Central memory CD8-positive, alpha-beta T cell (primary cell): Measurements from ENCODE around the gene XIRP2.

Experiments used
- ATAC-seq: fragments of 150-1000 bp; cut with Tn5 transposase; replicated peaks from 2 replicates; pipeline ENCODE4 v1.10.0; 2022; ENCODE audit warnings: mild to moderate bottlenecking, moderate FRiP score, moderate number of reproducible peaks; ENCODE audit not compliant: poor library complexity, severe bottlenecking; ENCODE audit errors: extremely low read depth
- DNase-seq, 2 donors: peaks; one replicate each; pipeline ENCODE4 v3.0.0; 2021; ENCODE audit warnings: low spot score in 2 of 2
- H3K27ac Mint-ChIP-seq: one replicate; pipeline ENCODE4 v1.8.0; 2022; ENCODE audit warnings: low read depth, mild to moderate bottlenecking, moderate library complexity, mixed read lengths
- H3K27me3 Mint-ChIP-seq: one replicate; pipeline ENCODE4 v1.8.0; 2022; ENCODE audit warnings: mixed read lengths
- H3K36me3 Mint-ChIP-seq: one replicate; pipeline ENCODE4 v1.8.0; 2022; ENCODE audit warnings: mild to moderate bottlenecking, moderate library complexity, mixed read lengths; ENCODE audit not compliant: insufficient read depth
- H3K4me1 Mint-ChIP-seq: one replicate; pipeline ENCODE4 v1.8.0; 2022; ENCODE audit warnings: mixed read lengths
- H3K4me3 Mint-ChIP-seq: one replicate; pipeline ENCODE4 v1.8.0; 2022; ENCODE audit warnings: mild to moderate bottlenecking, moderate library complexity, mixed read lengths
- H3K9me3 Mint-ChIP-seq: one replicate; pipeline ENCODE4 v1.8.0; 2022; ENCODE audit warnings: mixed read lengths

XIRP2 gene

GRCh38 chr2:166888180-166888579 lies at the start of gene XIRP2:
Gene XIRP2 (plus strand): TSS chr2:166888480. CDS start chr2:166903483, 15,003 bp downstream.
- no peak within 1 kb of the TSS for H3K27ac Mint-ChIP-seq
- H3K27me3 Mint-ChIP-seq, result no peaks in the 10 kb centered on the region
- H3K9me3 Mint-ChIP-seq, result peaks cover 6% of the 10 kb centered on the region
- DNase-seq (no peak), ATAC-seq (no peak)
- H3K4me1 Mint-ChIP-seq, result no peaks in the 10 kb centered on the region
- H3K4me3 Mint-ChIP-seq, result no peak within 1 kb of the TSS
- no peaks in the 10 kb centered on the region for H3K36me3 Mint-ChIP-seq

- H3K4me1 Mint-ChIP-seq, result no peaks in the 10 kb centered on the region
- H3K4me3 Mint-ChIP-seq, result no peak overlapping the region
- H3K36me3 Mint-ChIP-seq, result no peaks in the 10 kb centered on the region
- no peak for DNase-seq
- H3K27me3 Mint-ChIP-seq, result no peaks in the 10 kb centered on the region
- no peak for ATAC-seq
- no peak overlapping the region for H3K27ac Mint-ChIP-seq
- peaks cover 10% of the 10 kb centered on the region for H3K9me3 Mint-ChIP-seq
Measured at GRCh38 chr2:166841152-166841551, 47.1 kb upstream of the XIRP2 start.

GRCh38 chr2:166841679-166842078 lies 46.6 kb upstream of the XIRP2 start:
- DNase-seq (no peak), ATAC-seq (no peak)
- no peaks in the 10 kb centered on the region for H3K27me3 Mint-ChIP-seq
- no peaks in the 10 kb centered on the region for H3K4me1 Mint-ChIP-seq
- peaks cover 10% of the 10 kb centered on the region for H3K9me3 Mint-ChIP-seq
- H3K36me3 Mint-ChIP-seq, result no peaks in the 10 kb centered on the region
- H3K27ac Mint-ChIP-seq, result no peak overlapping the region
- H3K4me3 Mint-ChIP-seq, result no peak overlapping the region

GRCh38 chr2:166844111-166844510 lies 44.2 kb upstream of the XIRP2 start:
- H3K4me3 Mint-ChIP-seq, result no peak overlapping the region

GRCh38 chr2:166862468-166863132 lies 25.7 kb upstream of the XIRP2 start:
- Mint-ChIP-seq H3K4me3 (no peak overlapping the region), H3K27ac (no peak overlapping the region), H3K36me3 (no peaks in the 10 kb centered on the region), H3K4me1 (no peaks in the 10 kb centered on the region), H3K27me3 (no peaks in the 10 kb centered on the region), H3K9me3 (peaks cover 6% of the 10 kb centered on the region)
- no peak for DNase-seq
- ATAC-seq, result no peak

More at GRCh38 chr2:166844111-166844510, 44.2 kb upstream of the XIRP2 start:
- DNase-seq (no peak), ATAC-seq (no peak)
- Mint-ChIP-seq H3K9me3 (peaks cover 10% of the 10 kb centered on the region), H3K36me3 (no peaks in the 10 kb centered on the region), H3K4me1 (no peaks in the 10 kb centered on the region), H3K27ac (no peak overlapping the region), H3K27me3 (no peaks in the 10 kb centered on the region)

GRCh38 chr2:166867874-166868514 lies 20.3 kb upstream of the XIRP2 start:
- no peaks in the 10 kb centered on the region for H3K9me3 Mint-ChIP-seq
- H3K36me3 Mint-ChIP-seq, result no peaks in the 10 kb centered on the region
- no peak overlapping the region for H3K4me3 Mint-ChIP-seq
- no peaks in the 10 kb centered on the region for H3K27me3 Mint-ChIP-seq
- H3K27ac Mint-ChIP-seq, result no peak overlapping the region
- H3K4me1 Mint-ChIP-seq, result no peaks in the 10 kb centered on the region
- DNase-seq (no peak), ATAC-seq (no peak)

GRCh38 chr2:166870346-166870745 lies 17.9 kb upstream of the XIRP2 start:
- H3K36me3 Mint-ChIP-seq, result no peaks in the 10 kb centered on the region
- H3K27ac Mint-ChIP-seq, result no peak overlapping the region
- no peaks in the 10 kb centered on the region for H3K4me1 Mint-ChIP-seq
- H3K27me3 Mint-ChIP-seq, result no peaks in the 10 kb centered on the region
- DNase-seq (no peak), ATAC-seq (no peak)
- H3K9me3 Mint-ChIP-seq, result no peaks in the 10 kb centered on the region
- H3K4me3 Mint-ChIP-seq, result no peak overlapping the region

- Mint-ChIP-seq H3K27me3 (no peaks in the 10 kb centered on the region), H3K27ac (no peak overlapping the region), H3K36me3 (no peaks in the 10 kb centered on the region), H3K4me3 (no peak overlapping the region), H3K4me1 (no peaks in the 10 kb centered on the region), H3K9me3 (peaks cover 5% of the 10 kb centered on the region)
- no peak for DNase-seq
- no peak for ATAC-seq
Measured at GRCh38 chr2:166881177-166881576, 7.1 kb upstream of the XIRP2 start.

- no peaks in the 10 kb centered on the region for H3K36me3 Mint-ChIP-seq
- H3K27me3 Mint-ChIP-seq, result no peaks in the 10 kb centered on the region
- DNase-seq (no peak), ATAC-seq (no peak)
- no peaks in the 10 kb centered on the region for H3K4me1 Mint-ChIP-seq
- H3K4me3 Mint-ChIP-seq, result no peak overlapping the region
- H3K27ac Mint-ChIP-seq, result no peak overlapping the region
- peaks cover 5% of the 10 kb centered on the region for H3K9me3 Mint-ChIP-seq
Measured at GRCh38 chr2:166882851-166883250, 5.4 kb upstream of the XIRP2 start.

GRCh38 chr2:166891727-166892126 lies 3.4 kb downstream of the XIRP2 start:
- ATAC-seq, result no peak
- H3K4me1 Mint-ChIP-seq, result no peaks in the 10 kb centered on the region

GRCh38 chr2:166892397-166892796 lies 4.1 kb downstream of the XIRP2 start:
- H3K27ac Mint-ChIP-seq, result no peak overlapping the region
- no peak for DNase-seq

More at GRCh38 chr2:166891727-166892126, 3.4 kb downstream of the XIRP2 start:
- no peak for DNase-seq
- Mint-ChIP-seq H3K4me3 (no peak overlapping the region), H3K27me3 (no peaks in the 10 kb centered on the region), H3K27ac (no peak overlapping the region), H3K9me3 (peaks cover 6% of the 10 kb centered on the region), H3K36me3 (no peaks in the 10 kb centered on the region)

GRCh38 chr2:166895243-166895642 lies 7.0 kb downstream of the XIRP2 start:
- Mint-ChIP-seq H3K27ac (no peak overlapping the region), H3K9me3 (peaks cover 8% of the 10 kb centered on the region), H3K4me1 (no peaks in the 10 kb centered on the region), H3K4me3 (no peak overlapping the region), H3K27me3 (no peaks in the 10 kb centered on the region), H3K36me3 (no peaks in the 10 kb centered on the region)
- no peak for ATAC-seq
- DNase-seq, result no peak

More at GRCh38 chr2:166892397-166892796, 4.1 kb downstream of the XIRP2 start:
- H3K27me3 Mint-ChIP-seq, result no peaks in the 10 kb centered on the region
- no peaks in the 10 kb centered on the region for H3K4me1 Mint-ChIP-seq
- H3K4me3 Mint-ChIP-seq, result no peak overlapping the region
- H3K9me3 Mint-ChIP-seq, result peaks cover 6% of the 10 kb centered on the region
- no peaks in the 10 kb centered on the region for H3K36me3 Mint-ChIP-seq
- no peak for ATAC-seq

- no peak overlapping the region for H3K4me3 Mint-ChIP-seq
- no peaks in the 10 kb centered on the region for H3K36me3 Mint-ChIP-seq
- H3K4me1 Mint-ChIP-seq, result no peaks in the 10 kb centered on the region
- no peak overlapping the region for H3K27ac Mint-ChIP-seq
- H3K9me3 Mint-ChIP-seq, result peaks cover 12% of the 10 kb centered on the region
- H3K27me3 Mint-ChIP-seq, result no peaks in the 10 kb centered on the region
- DNase-seq, result no peak
- no peak for ATAC-seq
Measured at GRCh38 chr2:166897666-166898065, 9.4 kb downstream of the XIRP2 start.
